Ascending aorta (tissue), 2 donors: ENCODE data around the gene AUTS2. TPM values are rescaled to one million over a fixed set of nuclear protein-coding genes. Genes with fewer than 3 reads are reported as not detected.

Source experiments
- DNase-seq, 2 donors: peaks; one replicate each; pipeline ENCODE4 v3.0.0-alpha.2; 2019; ENCODE audit warnings: low spot score in 2 of 2
- H3K27ac ChIP-seq, 2 donors: fragments of 200-600 bp; sonication (generic); one replicate each; pipeline ENCODE4 v1.5.1; 2016 to 2017; ENCODE audit warnings: mild to moderate bottlenecking in 1 of 2
- H3K27me3 ChIP-seq: fragments of 200-600 bp; sonication (generic); one replicate; pipeline ENCODE4 v1.5.1; 2017
- H3K36me3 ChIP-seq, 2 donors: fragments of 200-600 bp; sonication (generic); one replicate each; pipeline ENCODE4 v1.5.1; 2016
- H3K4me1 ChIP-seq, 2 donors: fragments of 200-600 bp; sonication (generic); one replicate each; pipeline ENCODE4 v1.5.1; 2016 to 2017; ENCODE audit warnings: mild to moderate bottlenecking in 1 of 2
- H3K4me3 ChIP-seq, 2 donors: fragments of 200-600 bp; sonication (generic); one replicate each; pipeline ENCODE4 v1.5.1; 2016 to 2017; ENCODE audit warnings: mild to moderate bottlenecking in 1 of 2
- H3K9me3 ChIP-seq, 2 donors: fragments of 200-600 bp; sonication (generic); one replicate each; pipeline ENCODE4 v1.5.1; 2016
- CTCF ChIP-seq, 3 experiments: fragments of 200-600 bp in 2 of 3; fragments of 450-650 bp in 1 of 3; sonication (generic) in 2 of 3; IDR thresholded peaks; one replicate each; pipeline ENCODE4 v1.5.1; 2016 to 2019; ENCODE audit warnings: antibody characterized with exemption in 3 of 3, mild to moderate bottlenecking in 1 of 3, moderate library complexity in 1 of 3
- intact Hi-C: fragments of 100-400 bp; cut with DNase I; formaldehyde crosslinking; loops from one replicate; pipeline ENCODE4 v1.15.1; 2023
- total RNA-seq: library from RNA; depleted of rRNA; stranded (reverse); fragments of >200 nt; gene quantifications from one replicate; pipeline ENCODE4 v1.1.0, GENCODE V29; 2016

The AUTS2 gene
- total RNA-seq, 1 donor from 2014 or later: 90.4 TPM

GRCh38 chr7:69702357-69702756 lies 104.1 kb downstream of the AUTS2 start:
- intact Hi-C loops: no loop called here
- no peak for TF ChIP-seq CTCF (IDR thresholded peaks at IDR 0.05)
- H3K27ac ChIP-seq: no peak overlapping the region
- no peaks in the 10 kb centered on the region for H3K36me3 ChIP-seq
- H3K9me3 ChIP-seq: no peaks in the 10 kb centered on the region
- DNase-seq: no peak
- no peak overlapping the region for H3K4me3 ChIP-seq
- no peaks in the 10 kb centered on the region for H3K27me3 ChIP-seq
- no peaks in the 10 kb centered on the region for H3K4me1 ChIP-seq

GRCh38 chr7:69703099-69703498 lies 104.8 kb downstream of the AUTS2 start:
- Histone ChIP-seq H3K4me1 (no peaks in the 10 kb centered on the region), H3K27ac (no peak overlapping the region), H3K9me3 (no peaks in the 10 kb centered on the region), H3K36me3 (no peaks in the 10 kb centered on the region), H3K4me3 (no peak overlapping the region), H3K27me3 (no peaks in the 10 kb centered on the region)
- no peak for TF ChIP-seq CTCF (IDR thresholded peaks at IDR 0.05)
- no peak for DNase-seq
- intact Hi-C loops: no loop called here

GRCh38 chr7:69706070-69706469 lies 107.8 kb downstream of the AUTS2 start:
- Histone ChIP-seq H3K27me3 (no peaks in the 10 kb centered on the region), H3K4me1 (no peaks in the 10 kb centered on the region), H3K4me3 (no peak overlapping the region), H3K27ac (no peak overlapping the region), H3K9me3 (no peaks in the 10 kb centered on the region), H3K36me3 (no peaks in the 10 kb centered on the region)
- intact Hi-C loops: no loop called here
- DNase-seq: no peak
- TF ChIP-seq CTCF (IDR thresholded peaks at IDR 0.05): no peak

- intact Hi-C loops: no loop called here
- no peak overlapping the region for H3K27ac ChIP-seq
Measured at GRCh38 chr7:69708857-69709256, 110.6 kb downstream of the AUTS2 start.

GRCh38 chr7:69710768-69711438 lies 112.6 kb downstream of the AUTS2 start:
- intact Hi-C loops: no loop called here
- Histone ChIP-seq H3K27me3 (no peaks in the 10 kb centered on the region), H3K4me1 (no peaks in the 10 kb centered on the region), H3K36me3 (no peaks in the 10 kb centered on the region), H3K9me3 (no peaks in the 10 kb centered on the region), H3K27ac (no peak overlapping the region), H3K4me3 (no peak overlapping the region)
- DNase-seq: no peak
- TF ChIP-seq CTCF (IDR thresholded peaks at IDR 0.05): no peak

More at GRCh38 chr7:69708857-69709256, 110.6 kb downstream of the AUTS2 start:
- no peaks in the 10 kb centered on the region for H3K4me1 ChIP-seq
- no peak overlapping the region for H3K4me3 ChIP-seq
- no peak for DNase-seq
- no peaks in the 10 kb centered on the region for H3K36me3 ChIP-seq
- H3K9me3 ChIP-seq: no peaks in the 10 kb centered on the region
- TF ChIP-seq CTCF (IDR thresholded peaks at IDR 0.05): no peak
- H3K27me3 ChIP-seq: no peaks in the 10 kb centered on the region
